B cell (primary cell): ENCODE measurements around the gene SLC5A12. TPM values are rescaled to one million over a fixed set of nuclear protein-coding genes. Genes with fewer than 3 reads are reported as not detected.

Experiments
- ATAC-seq: fragments of 200-7000 bp; cut with Tn5 transposase; one replicate; pipeline ENCODE4 v1.10.0; 2021; ENCODE audit warnings: low read depth, mild to moderate bottlenecking, moderate number of reproducible peaks, moderate library complexity
- CTCF ChIA-PET: fragments of 350-600 bp; sonication (Branson Sonifier 250); formaldehyde crosslinking; loops from one replicate; lab custom pipeline; 2021; ENCODE audit warnings: antibody characterized with exemption, inconsistent platforms; lab: Charles Lee
- POLR2A ChIA-PET: fragments of 350-600 bp; sonication (Branson Sonifier 250); formaldehyde crosslinking; loops from one replicate; lab custom pipeline; 2021; ENCODE audit warnings: antibody characterized with exemption; lab: Charles Lee
- DNase-seq: peaks from one replicate; pipeline ENCODE4 v3.0.0; 2013
- H2AFZ ChIP-seq: 2 replicates; pipeline ENCODE4 v1.6.1; 2012; ENCODE audit warnings: mild to moderate bottlenecking, low read depth, low read length; ENCODE audit not compliant: insufficient read depth, poor library complexity, severe bottlenecking
- H3K27ac ChIP-seq, 2 donors: 1 replicate in 1 of 2; 2 replicates in 1 of 2; pipeline ENCODE4 v1.5.1; 2012 to 2013; ENCODE audit warnings: low read length in 2 of 2, mild to moderate bottlenecking in 2 of 2, moderate library complexity in 1 of 2
- H3K27me3 ChIP-seq, 4 experiments: fragments of 200-600 bp in 1 of 4; sonication (generic) in 1 of 4; replicated peaks in 1 of 4; 1 replicate in 2 of 4; 2 replicates in 2 of 4; pipeline versions ENCODE4 v1.6.1 to v1.7.0; 2013 to 2016; ENCODE audit warnings: low read length in 3 of 4, mild to moderate bottlenecking in 2 of 4, mixed read lengths in 1 of 4, moderate library complexity in 1 of 4; ENCODE audit not compliant: insufficient read depth in 4 of 4, control insufficient read depth in 3 of 4; ENCODE audit errors: control extremely low read depth in 1 of 4
- H3K36me3 ChIP-seq, 2 experiments: replicated peaks in 1 of 2; 1 replicate in 1 of 2; 2 replicates in 1 of 2; pipeline versions ENCODE4 v1.6.1 to v1.7.1; 2013; ENCODE audit warnings: low read length in 1 of 2; ENCODE audit not compliant: insufficient read depth in 2 of 2, control insufficient read depth in 1 of 2; ENCODE audit errors: control extremely low read depth in 1 of 2, extremely low read depth in 1 of 2
- H3K4me1 ChIP-seq, 2 donors: fragments of 200-600 bp in 1 of 2; sonication (generic) in 1 of 2; 1 replicate in 1 of 2; 2 replicates in 1 of 2; pipeline versions ENCODE4 v1.5.1 to v1.6.1; 2013 to 2017; ENCODE audit warnings: low read length in 2 of 2; ENCODE audit not compliant: control insufficient read depth in 2 of 2, insufficient read depth in 2 of 2
- H3K4me2 ChIP-seq: replicated peaks from 2 replicates; pipeline ENCODE3; 2012; ENCODE audit warnings: mild to moderate bottlenecking, low read depth, low read length; ENCODE audit not compliant: poor library complexity, severe bottlenecking
- H3K4me3 ChIP-seq, 5 experiments: fragments of 200-600 bp in 1 of 5; sonication (generic) in 1 of 5; 1 replicate in 3 of 5; 2 replicates in 2 of 5; pipeline versions ENCODE4 v1.5.1 to v1.7.0; 2011 to 2016; ENCODE audit warnings: low read length in 4 of 5, mild to moderate bottlenecking in 4 of 5, low read depth in 2 of 5, control low read depth in 1 of 5, moderate library complexity in 1 of 5; ENCODE audit not compliant: insufficient read depth in 1 of 5; ENCODE audit errors: control extremely low read depth in 1 of 5, extremely low read depth in 1 of 5
- H3K79me2 ChIP-seq: fragments of 200-600 bp; sonication (generic); one replicate; pipeline ENCODE4 v1.6.0; 2016; ENCODE audit warnings: low read length; ENCODE audit not compliant: control insufficient read depth, insufficient read depth
- H3K9ac ChIP-seq: fragments of 200-600 bp; sonication (generic); 2 replicates; pipeline ENCODE4 v1.6.1; 2017; ENCODE audit warnings: mild to moderate bottlenecking, low read length, moderate library complexity
- H3K9me3 ChIP-seq, 3 donors: one replicate each; pipeline versions ENCODE4 v1.6.1 to v1.7.1; 2013; ENCODE audit warnings: low read length in 2 of 3; ENCODE audit not compliant: control insufficient read depth in 2 of 3, insufficient read depth in 1 of 3; ENCODE audit errors: control extremely low read depth in 1 of 3
- H4K20me1 ChIP-seq: 2 replicates; pipeline ENCODE4 v1.6.0; 2012; ENCODE audit warnings: mild to moderate bottlenecking, low read length; ENCODE audit not compliant: insufficient read depth, control insufficient read depth, poor library complexity, severe bottlenecking
- H3K27ac Mint-ChIP-seq: one replicate; pipeline ENCODE4 v1.8.0; 2021; ENCODE audit warnings: mixed read lengths
- H3K27me3 Mint-ChIP-seq: one replicate; pipeline ENCODE4 v1.8.0; 2021; ENCODE audit warnings: mixed read lengths
- H3K4me1 Mint-ChIP-seq: one replicate; pipeline ENCODE4 v1.8.0; 2021; ENCODE audit warnings: mixed read lengths
- H3K4me3 Mint-ChIP-seq: one replicate; pipeline ENCODE4 v1.8.0; 2021; ENCODE audit warnings: mixed read lengths
- H3K9me3 Mint-ChIP-seq: one replicate; pipeline ENCODE4 v1.8.0; 2022; ENCODE audit warnings: mixed read lengths; ENCODE audit not compliant: insufficient read depth
- CTCF ChIP-seq: fragments of 200-600 bp; IDR thresholded peaks from one replicate; pipeline ENCODE4 v1.8.0; 2022; ENCODE audit warnings: antibody characterized with exemption, mild to moderate bottlenecking
- EZH2 ChIP-seq: IDR thresholded peaks from 2 replicates; pipeline ENCODE4 v1.6.1; 2012; ENCODE audit warnings: borderline replicate concordance, low read depth, mild to moderate bottlenecking, moderate library complexity, low read length; ENCODE audit not compliant: insufficient read depth, poor library complexity, severe bottlenecking
- WGBS: methylation state at CpG from one replicate; pipeline ENCODE4 v1.1.5; 2013; ENCODE audit warnings: missing lambda C conversion rate; ENCODE audit not compliant: insufficient coverage; 5-methylcytosine and 5-hydroxymethylcytosine counted together
- intact Hi-C: fragments of 100-400 bp; cut with micrococcal nuclease; formaldehyde crosslinking; loops from one replicate; pipeline ENCODE4 v1.10.0; 2022
- polyA plus RNA-seq: library from polyadenylated mRNA; depleted of rRNA; stranded (reverse); fragments of >200 nt; gene quantifications from 2 replicates; pipeline ENCODE4 v1.2.3, GENCODE V29; 2012
- total RNA-seq, 2 donors: library from RNA; stranded (reverse); fragments of 120-200 nt in 1 of 2; gene quantifications; 1 replicate in 1 of 2; 2 replicates in 1 of 2; pipeline versions ENCODE4 v1.2.3 to v1.2.4, GENCODE V29; 2013 to 2022

The SLC5A12 gene
- total and polyA plus RNA-seq, 2 donors (not counting 1 experiment from before 2014, with no cell fraction given): not detected

DNA sequence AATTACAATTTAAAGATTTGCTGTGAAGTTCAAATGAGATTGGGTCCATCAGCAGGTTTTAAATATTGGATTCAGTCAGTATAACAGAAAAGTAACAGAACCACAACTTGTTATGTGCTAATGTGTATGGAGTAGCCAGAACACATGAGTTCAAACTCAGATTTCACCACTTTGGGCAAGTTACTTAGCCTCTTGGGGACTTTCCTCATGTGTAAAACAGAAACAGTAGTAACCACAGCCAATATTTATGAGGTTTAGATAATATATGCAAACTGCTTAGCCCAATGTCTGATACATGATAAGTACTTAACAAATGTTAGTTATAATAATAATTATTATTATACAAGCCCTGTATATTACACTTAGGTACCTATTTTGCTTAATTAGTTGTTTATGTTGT lies 21.8 kb upstream of the SLC5A12 start:
- Mint-ChIP-seq H3K27ac (no peak overlapping the region), H3K4me1 (no peaks in the 10 kb centered on the region), H3K4me3 (no peak overlapping the region), H3K27me3 (no peaks in the 10 kb centered on the region), H3K9me3 (no peaks in the 10 kb centered on the region)
- Histone ChIP-seq H3K4me3 (no peak overlapping the region), H3K9ac (no peak overlapping the region), H3K9me3 (no peaks in the 10 kb centered on the region), H3K4me2 (no peak overlapping the region), H4K20me1 (no peaks in the 10 kb centered on the region), H2AFZ (no peak overlapping the region), H3K79me2 (no peaks in the 10 kb centered on the region), H3K27ac (no peak overlapping the region), H3K4me1 (no peaks in the 10 kb centered on the region), H3K36me3 (no peaks in the 10 kb centered on the region), H3K27me3 (no peaks in the 10 kb centered on the region)
- TF ChIP-seq CTCF (no peak), EZH2 (no peak)
- intact Hi-C loops: no loop called here
- ChIA-PET CTCF (no interaction called here), POLR2A (no interaction called here)
- no peak for ATAC-seq
- DNase-seq: no peak

- Histone ChIP-seq H3K9me3 (no peaks in the 10 kb centered on the region), H3K4me1 (no peaks in the 10 kb centered on the region), H2AFZ (no peak overlapping the region), H3K27ac (no peak overlapping the region), H3K36me3 (no peaks in the 10 kb centered on the region), H4K20me1 (no peaks in the 10 kb centered on the region), H3K27me3 (no peaks in the 10 kb centered on the region), H3K4me3 (no peak overlapping the region), H3K79me2 (no peaks in the 10 kb centered on the region), H3K9ac (no peak overlapping the region), H3K4me2 (no peak overlapping the region)
- H3K27me3 Mint-ChIP-seq: no peaks in the 10 kb centered on the region
- ATAC-seq: no peak
- H3K27ac Mint-ChIP-seq: no peak overlapping the region
- H3K9me3 Mint-ChIP-seq: no peaks in the 10 kb centered on the region
- intact Hi-C loops: no loop called here
- no peaks in the 10 kb centered on the region for H3K4me1 Mint-ChIP-seq
- TF ChIP-seq CTCF: no peak
- no peak for TF ChIP-seq EZH2
- WGBS: no CpG with 5 or more reads among the region's 1 CpG
- POLR2A ChIA-PET: no interaction called here
- DNase-seq: no peak
- CTCF ChIA-PET: no interaction called here
- H3K4me3 Mint-ChIP-seq: no peak overlapping the region
These were observed 21.1 kb upstream of the SLC5A12 start for GRCh38 chr11:26742966-26743365.
